Germinal center (tissue), 1 donor: ENCODE measurements around the gene KLF7.

Experiments
- DNase-seq: peaks from one replicate; pipeline ENCODE4 v3.0.0; 2012; ENCODE audit warnings: mixed read lengths, low spot score

Gene KLF7

DNA sequence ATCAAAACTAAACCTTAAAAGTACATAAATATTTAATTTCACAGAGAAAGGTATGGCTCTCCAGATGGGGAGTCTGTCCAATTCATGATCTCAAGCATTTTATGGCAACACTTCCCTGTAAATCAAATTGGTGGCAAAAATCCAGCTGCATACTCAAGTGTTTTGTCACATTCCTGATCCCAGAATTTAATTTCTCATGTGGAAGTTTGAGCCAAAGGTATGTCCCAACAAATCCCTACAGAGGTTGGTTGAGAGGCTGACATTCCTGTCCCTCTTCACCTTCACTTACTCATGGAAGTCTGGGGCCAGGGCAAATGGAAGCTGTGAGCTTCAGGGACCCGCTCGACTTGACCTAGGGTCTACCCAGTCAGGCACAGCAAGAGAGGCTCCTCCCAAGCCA is 17.7 kb downstream of the KLF7 start:
- DNase-seq = no peak

- no peak for DNase-seq
These were observed 21.5 kb downstream of the KLF7 start for GRCh38 chr2:207144173-207144785.

DNA sequence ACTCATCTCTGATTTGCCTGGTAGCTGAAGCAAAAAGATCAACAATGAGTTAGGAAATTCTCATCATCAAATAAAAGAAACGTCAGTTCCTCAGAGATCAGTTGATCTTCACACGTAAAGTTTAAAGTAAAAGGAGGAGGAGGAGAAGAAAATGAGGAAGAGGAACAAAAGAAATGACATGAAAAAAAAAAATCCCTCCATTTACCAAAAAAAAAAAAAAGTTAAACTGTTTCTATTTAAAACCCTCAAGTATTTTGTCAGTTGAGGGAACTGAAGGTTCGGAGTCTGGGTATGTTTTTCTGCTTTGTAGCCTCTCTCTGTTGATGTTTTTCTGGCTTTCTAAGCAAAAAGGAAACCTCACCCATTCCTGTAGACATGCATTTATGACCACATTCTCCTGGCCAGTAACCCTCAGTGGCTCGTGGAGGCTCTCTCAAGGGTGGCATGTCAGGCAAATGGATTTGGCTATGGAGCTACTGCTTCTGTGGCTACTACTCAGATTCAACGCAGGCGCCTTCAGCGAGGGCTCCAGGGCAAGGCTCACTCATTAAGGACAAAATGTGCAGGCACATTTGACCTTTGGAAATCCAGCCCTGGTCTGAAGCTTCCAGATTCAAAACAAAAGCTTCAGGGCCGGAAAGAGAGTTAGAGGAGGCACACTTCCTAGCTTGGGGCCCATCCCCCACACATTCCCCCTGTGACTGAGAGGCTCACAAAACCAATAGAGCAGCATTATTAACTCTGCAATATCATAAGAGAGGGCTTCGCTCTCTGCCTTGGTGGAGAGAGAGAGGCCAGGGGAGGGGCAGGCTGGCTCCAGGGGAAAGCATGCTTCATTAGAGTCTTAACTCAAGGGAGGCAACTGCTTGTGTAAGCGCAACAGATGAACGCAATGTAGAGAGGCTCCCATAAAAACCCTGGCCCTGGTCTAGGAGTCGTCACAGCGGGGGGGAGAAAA is 22.3 kb downstream of the KLF7 start:
- no peak for DNase-seq

DNA sequence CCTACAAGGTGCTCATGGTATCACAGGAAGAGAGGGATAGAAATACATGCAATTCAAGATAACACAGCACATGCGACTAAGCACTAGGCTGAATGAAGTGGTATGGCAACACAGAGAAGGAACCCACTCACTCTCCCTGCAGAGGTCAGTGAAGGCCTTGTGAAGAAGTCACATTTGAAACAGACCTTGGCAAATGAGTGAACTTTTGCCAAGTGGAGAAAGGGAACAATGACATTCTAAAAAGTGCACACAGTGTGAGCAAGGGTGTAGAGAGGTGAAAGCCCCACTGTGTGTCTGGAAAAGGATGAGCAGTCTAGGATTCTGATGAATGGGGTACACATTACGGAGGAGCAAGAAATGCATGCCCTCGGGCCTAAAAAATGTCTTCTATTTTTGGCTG is 23.3 kb downstream of the KLF7 start:
- DNase-seq = no peak

GRCh38 chr2:207141386-207141785 is 24.4 kb downstream of the KLF7 start:
- no peak for DNase-seq

- no peak for DNase-seq
These were observed 25.5 kb downstream of the KLF7 start for GRCh38 chr2:207140265-207140664.

- DNase-seq = no peak
These were observed 26.2 kb downstream of the KLF7 start for GRCh38 chr2:207139552-207139951.

GRCh38 chr2:207138627-207139297 is 27.0 kb downstream of the KLF7 start:
- no peak for DNase-seq

- DNase-seq = no peak
These were observed 28.0 kb downstream of the KLF7 start for GRCh38 chr2:207137596-207138337.

GRCh38 chr2:207136874-207137273 is 28.9 kb downstream of the KLF7 start:
- no peak for DNase-seq

GRCh38 chr2:207135801-207136457 is 29.8 kb downstream of the KLF7 start:
- DNase-seq = no peak

- DNase-seq = no peak
These were observed 30.4 kb downstream of the KLF7 start for GRCh38 chr2:207135340-207135739.

GRCh38 chr2:207133820-207134519 is 31.8 kb downstream of the KLF7 start:
- no peak for DNase-seq

DNA sequence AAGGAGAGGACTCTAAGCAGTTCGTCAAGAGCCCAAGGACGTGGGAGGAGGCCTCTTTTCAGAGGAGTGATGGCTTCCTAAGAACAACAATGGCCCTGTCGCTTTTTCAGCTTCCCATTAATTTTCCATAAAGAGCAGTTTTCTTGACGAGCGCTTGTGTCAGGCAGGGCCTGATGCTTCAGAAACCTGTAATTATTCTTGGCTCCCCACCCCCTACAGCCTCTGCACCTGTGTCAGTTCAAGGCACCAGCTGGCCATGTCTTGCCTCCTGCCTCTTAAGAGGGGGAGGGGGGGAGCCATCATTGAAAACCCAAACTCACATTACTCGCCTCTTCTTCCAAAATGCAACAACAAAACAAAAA is 32.3 kb downstream of the KLF7 start:
- DNase-seq = no peak

GRCh38 chr2:207132019-207132418 is 33.7 kb downstream of the KLF7 start:
- DNase-seq = no peak

DNA sequence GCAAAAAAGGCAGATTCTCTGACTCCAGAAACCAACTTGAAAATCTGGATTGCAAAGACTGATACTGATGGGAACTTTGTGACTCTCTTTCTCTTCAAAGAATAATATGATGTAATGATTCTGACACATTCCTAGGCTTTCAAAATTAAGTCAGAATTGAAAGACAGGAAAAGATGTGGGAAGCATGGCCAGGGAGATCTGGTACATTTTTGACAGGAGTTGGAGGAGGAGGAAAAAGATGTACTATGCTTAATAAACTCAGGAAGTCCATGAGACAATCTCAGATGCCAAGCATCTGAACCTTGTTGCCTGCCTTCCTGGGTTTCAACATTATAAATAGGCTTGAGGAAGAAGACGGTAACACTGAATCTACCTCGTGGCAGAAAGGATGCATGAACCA is 34.2 kb downstream of the KLF7 start:
- DNase-seq = no peak

GRCh38 chr2:207130958-207131521 is 34.7 kb downstream of the KLF7 start:
- DNase-seq = no peak

DNA sequence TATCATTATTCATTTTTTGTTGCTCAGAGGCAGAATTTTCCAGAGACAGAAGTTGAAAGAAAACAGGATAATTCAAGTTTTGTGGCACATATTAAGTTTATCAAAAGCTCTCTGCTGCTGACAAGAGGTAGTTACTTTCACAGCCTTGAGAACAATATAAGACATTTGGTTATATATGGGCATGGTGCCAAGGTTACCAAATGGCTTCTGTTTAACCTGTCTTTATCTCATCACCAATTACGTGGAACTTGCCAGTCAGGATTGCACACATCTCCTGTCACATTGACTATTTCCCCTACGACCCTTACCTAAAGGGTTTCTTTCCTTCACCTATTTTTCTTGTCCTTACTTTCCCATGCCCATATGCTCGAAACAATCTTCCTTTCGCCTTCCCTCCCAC is 35.9 kb downstream of the KLF7 start:
- DNase-seq = no peak

DNA sequence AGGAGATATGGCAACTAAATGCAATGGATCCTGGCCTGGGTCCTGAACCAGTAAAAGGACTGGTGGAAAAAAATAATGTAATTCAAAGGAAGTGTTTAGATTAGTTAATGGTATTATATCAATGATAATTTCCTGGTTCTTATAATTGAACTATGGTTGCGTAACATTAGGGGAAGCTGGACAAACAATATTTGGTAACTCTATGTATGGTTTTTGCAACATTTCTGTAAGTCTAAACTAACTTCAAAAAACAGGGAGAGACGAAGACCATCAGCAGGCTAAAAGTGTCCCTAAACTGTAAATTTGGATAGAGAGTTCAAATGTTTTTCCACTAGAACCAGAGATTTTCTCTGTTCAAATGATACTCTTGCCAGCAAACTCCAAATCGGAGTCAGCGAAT is 36.9 kb downstream of the KLF7 start:
- no peak for DNase-seq

- DNase-seq = no peak
These were observed 38.9 kb downstream of the KLF7 start for GRCh38 chr2:207126724-207127308.
